HepG2 (cell line): ENCODE measurements around the gene CTNNA3. TPM values are rescaled to one million over a fixed set of nuclear protein-coding genes. Genes with fewer than 3 reads are reported as not detected.

ENCODE experiments used
- ATAC-seq: fragments of 200-7000 bp; cut with Tn5 transposase; 3 replicates; pipeline ENCODE4 v1.9.1; 2020; ENCODE audit warnings: mild to moderate bottlenecking, moderate library complexity
- BruUV-seq: library from RNA; stranded (reverse); fragments of 400-500 nt; replicated peaks from 2 replicates; lab custom pipeline; 2021; lab: Mats Ljungman, UMichigan
- CTCF ChIA-PET: fragments of 300-600 bp; formaldehyde crosslinking; extraction: SDS; loops from one replicate; lab custom pipeline; 2021; ENCODE audit warnings: low total read pairs, inconsistent platforms, low intra/inter-chr PET ratio; lab: Yijun Ruan, JAX
- POLR2A ChIA-PET: fragments of 350-600 bp; sonication (Branson Sonifier 250); formaldehyde crosslinking; loops from one replicate; lab custom pipeline; 2020; ENCODE audit warnings: antibody characterized with exemption, inconsistent platforms; lab: Yijun Ruan, JAX
- DNase-seq: peaks from one replicate; pipeline ENCODE4 v3.0.0-alpha.2; 2015; ENCODE audit warnings: low spot score
- FAIRE-seq: peaks from 3 replicates; lab custom pipeline; 2011; peaks lifted over from hg19 to GRCh38; lab: Jason Lieb, UNC
- H2AFZ ChIP-seq: one replicate; pipeline ENCODE4 v1.6.1; 2011; ENCODE audit warnings: low read length, inconsistent platforms
- H3K27ac ChIP-seq: fragments of 300-600 bp; 3 replicates; pipeline ENCODE4 v1.8.0; 2011; ENCODE audit warnings: mixed run types, mild to moderate bottlenecking, mixed read lengths, low read length, inconsistent platforms; ENCODE audit not compliant: insufficient read depth; ENCODE audit errors: extremely low read length
- H3K27me3 ChIP-seq, 2 experiments: fragments of 200-600 bp in 1 of 2; 2 replicates in 1 of 2; 3 replicates in 1 of 2; pipeline versions ENCODE4 v1.6.0 to v1.8.0; 2011; ENCODE audit warnings: low read length in 2 of 2, mild to moderate bottlenecking in 2 of 2, moderate library complexity in 2 of 2, inconsistent platforms in 1 of 2; ENCODE audit not compliant: insufficient read depth in 2 of 2, control insufficient read depth in 1 of 2
- H3K36me3 ChIP-seq, 2 experiments: fragments of 200-600 bp in 1 of 2; replicated peaks in 1 of 2; 2 replicates in 1 of 2; 3 replicates in 1 of 2; pipeline versions ENCODE4 v1.5.1 to v1.8.0; 2011; ENCODE audit warnings: low read length in 2 of 2, inconsistent platforms in 1 of 2; ENCODE audit not compliant: insufficient read depth in 2 of 2, control insufficient read depth in 1 of 2
- H3K4me1 ChIP-seq: 2 replicates; pipeline ENCODE4 v1.5.1; 2012; ENCODE audit warnings: low read length, inconsistent platforms; ENCODE audit not compliant: insufficient read depth
- H3K4me2 ChIP-seq: 2 replicates; pipeline ENCODE4 v1.6.0; 2011; ENCODE audit warnings: low read depth, low read length, inconsistent platforms
- H3K4me3 ChIP-seq, 3 experiments: fragments of 200-600 bp in 1 of 3; sonication (generic), shearing (Covaris generic) in 1 of 3; replicated peaks in 1 of 3; 2 replicates each; pipeline ENCODE4 v1.5.1; 2011 to 2016; ENCODE audit warnings: low read length in 3 of 3, inconsistent platforms in 2 of 3, low read depth in 2 of 3, mild to moderate bottlenecking in 2 of 3, control low read depth in 1 of 3, mixed read lengths in 1 of 3; ENCODE audit not compliant: insufficient read depth in 1 of 3
- H3K79me2 ChIP-seq: one replicate; pipeline ENCODE4 v1.6.1; 2011; ENCODE audit warnings: low read length, inconsistent platforms; ENCODE audit not compliant: insufficient read depth
- H3K9ac ChIP-seq: 2 replicates; pipeline ENCODE4 v1.6.0; 2011; ENCODE audit warnings: mild to moderate bottlenecking, low read depth, low read length, inconsistent platforms; ENCODE audit not compliant: insufficient read depth
- H3K9me3 ChIP-seq: 2 replicates; pipeline ENCODE4 v1.5.1; 2012; ENCODE audit warnings: mild to moderate bottlenecking, low read length
- H4K20me1 ChIP-seq: 2 replicates; pipeline ENCODE4 v1.6.0; 2011; ENCODE audit warnings: inconsistent platforms, mild to moderate bottlenecking, low read length, moderate library complexity; ENCODE audit not compliant: insufficient read depth
- ATF2 ChIP-seq: sonication (generic); formaldehyde crosslinking; IDR thresholded peaks from 2 replicates; pipeline ENCODE4 v1.4.0; 2020; ENCODE audit warnings: missing genetic modification reagents
- CEBPZ ChIP-seq: IDR thresholded peaks from 2 replicates; pipeline ENCODE4 v1.6.1; 2012; ENCODE audit warnings: low read length, improper control_type of control experiment
- POGZ ChIP-seq: sonication (generic); formaldehyde crosslinking; IDR thresholded peaks from 2 replicates; pipeline ENCODE4 v1.4.0; 2020; ENCODE audit warnings: mild to moderate bottlenecking, missing genetic modification reagents
- PRMT3 ChIP-seq: sonication (generic); formaldehyde crosslinking; IDR thresholded peaks from 2 replicates; pipeline ENCODE4 v1.8.1; 2022; ENCODE audit warnings: low read depth, mild to moderate bottlenecking, moderate library complexity, missing genetic modification reagents, borderline replicate concordance
- RFXAP ChIP-seq: sonication (generic); formaldehyde crosslinking; IDR thresholded peaks from 2 replicates; pipeline ENCODE4 v1.4.0; 2020; ENCODE audit warnings: missing genetic modification reagents, borderline replicate concordance
- SNRNP70 ChIP-seq: fragments of 200-400 bp; formaldehyde crosslinking; IDR thresholded peaks from 2 replicates; pipeline ENCODE4 v1.6.1; 2017; ENCODE audit warnings: mild to moderate bottlenecking, low read depth, low read length, moderate library complexity
- ZIK1 ChIP-seq: sonication (generic); formaldehyde crosslinking; IDR thresholded peaks from 2 replicates; pipeline ENCODE4 v1.5.0; 2020; ENCODE audit warnings: mild to moderate bottlenecking, low read depth, missing genetic modification reagents, borderline replicate concordance
- ZNF431 ChIP-seq: sonication (generic); formaldehyde crosslinking; IDR thresholded peaks from 2 replicates; pipeline ENCODE4 v1.9.0; 2022; ENCODE audit warnings: missing genetic modification reagents, low read depth, mild to moderate bottlenecking, borderline replicate concordance
- ZNF609 ChIP-seq: sonication (generic); formaldehyde crosslinking; IDR thresholded peaks from 2 replicates; pipeline ENCODE4 v1.4.0; 2020; ENCODE audit warnings: mild to moderate bottlenecking, missing genetic modification reagents, borderline replicate concordance
- ZNF616 ChIP-seq: sonication (generic); formaldehyde crosslinking; IDR thresholded peaks from 2 replicates; pipeline ENCODE4 v1.5.0; 2020; ENCODE audit warnings: low read depth, mild to moderate bottlenecking, missing genetic modification reagents
- WGBS: methylation state at CpG from one replicate; pipeline ENCODE4 v1.1.6; 2017; ENCODE audit warnings: low lambda C conversion rate; 5-methylcytosine and 5-hydroxymethylcytosine counted together
- in situ Hi-C: cut with HindIII; loops from 2 replicates; pipeline ENCODE4 v1.10.0; 2017; ENCODE audit warnings: low pct_unique_long_range_greater_than_20kb; ENCODE audit not compliant: extremely low pct_ligation_motif_present
- intact Hi-C: fragments of 100-400 bp; cut with micrococcal nuclease; formaldehyde crosslinking; loops from one replicate; pipeline ENCODE4 v1.10.0; 2022; ENCODE audit not compliant: unreplicated experiment
- polyA plus RNA-seq, 8 experiments: library from polyadenylated mRNA; depleted of rRNA in 3 of 8; stranded (reverse) in 7 of 8; unstranded in 1 of 8; fragments of >200 nt; fragmentation: Illumina TruSeq in 4 of 8; extraction: Trizol in 4 of 8; gene quantifications; 2 replicates each; pipeline versions ENCODE4 v1.2.1 to v1.2.3, GENCODE V29; 2011 to 2016; ENCODE audit warnings: low read depth in 4 of 8, missing spikeins in 1 of 8, mixed read lengths in 1 of 8; ENCODE audit not compliant: insufficient read depth in 1 of 8
- total RNA-seq, 5 experiments: library from RNA; depleted of rRNA; stranded (reverse); fragments of >200 nt; fragmentation: Illumina TruSeq; extraction: Trizol; gene quantifications; 2 replicates each; pipeline ENCODE4 v1.2.3, GENCODE V29; 2016; ENCODE audit warnings: low read depth in 1 of 5

Gene CTNNA3
- total and polyA plus RNA-seq, 2 of the 13 experiments (the other 11 are each of a cell fraction or from before 2014, with no cell fraction given): not detected

- no peak for DNase-seq
- Histone ChIP-seq H3K27ac (no peak overlapping the region), H3K27me3 (no peaks in the 10 kb centered on the region), H2AFZ (no peak overlapping the region), H3K4me1 (no peaks in the 10 kb centered on the region), H3K36me3 (no peaks in the 10 kb centered on the region), H3K4me3 (no peak overlapping the region), H4K20me1 (no peaks in the 10 kb centered on the region), H3K79me2 (no peaks in the 10 kb centered on the region), H3K9me3 (no peaks in the 10 kb centered on the region), H3K4me2 (no peak overlapping the region), H3K9ac (no peak overlapping the region)
- ChIA-PET CTCF (no interaction called here), POLR2A (no interaction called here)
- no peak for FAIRE-seq
- no TSS peak for BruUV-seq
- no peak for TF ChIP-seq RFXAP
- TF ChIP-seq ZIK1 (CRISPR knock-in tag): no peak
- no peak for TF ChIP-seq POGZ (CRISPR knock-in tag)
- TF ChIP-seq ZNF431 (CRISPR knock-in tag): no peak
- TF ChIP-seq SNRNP70: no peak
- TF ChIP-seq PRMT3 (CRISPR knock-in tag): no peak
- TF ChIP-seq CEBPZ: no peak
- no peak for TF ChIP-seq ATF2 (CRISPR knock-in tag)
- TF ChIP-seq ZNF616 (CRISPR knock-in tag): no peak
- no peak for TF ChIP-seq ZNF609
- intact Hi-C loops (no loop called here), in situ Hi-C loops (no loop called here)
- 0% methylated on average over 1 of the region's 1 CpG for WGBS
- ATAC-seq: no peak
Measured at GRCh38 chr10:66880292-66880691, 815.7 kb downstream of the CTNNA3 start.
